Panc1 (cell line): ENCODE data around the gene C14orf132. TPM values are rescaled to one million over a fixed set of nuclear protein-coding genes. Genes with fewer than 3 reads are reported as not detected.

Source experiments
- ATAC-seq: fragments of 200-7000 bp; cut with Tn5 transposase; 2 replicates; pipeline ENCODE4 v1.9.1; 2020; ENCODE audit warnings: mild to moderate bottlenecking, moderate library complexity
- BruUV-seq: library from RNA; stranded (reverse); fragments of 400-500 nt; replicated peaks from 2 replicates; lab custom pipeline; 2021; lab: Mats Ljungman, UMichigan
- CTCF ChIA-PET: fragments of 300-600 bp; sonication (Branson Sonifier 250); formaldehyde crosslinking; loops from one replicate; lab custom pipeline; 2022; ENCODE audit warnings: antibody characterized with exemption; lab: Charles Lee
- POLR2A ChIA-PET: fragments of 300-600 bp; sonication (Branson Sonifier 250); formaldehyde crosslinking; loops from one replicate; lab custom pipeline; 2022; ENCODE audit warnings: antibody characterized with exemption; lab: Charles Lee
- DNase-seq: peaks from one replicate; pipeline ENCODE4 v3.0.0-alpha.2; 2010; ENCODE audit warnings: low read depth, low spot score
- H3K27ac ChIP-seq: 2 replicates; pipeline ENCODE4 v1.5.1; 2011; ENCODE audit warnings: mild to moderate bottlenecking, low read length, inconsistent platforms
- H3K27me3 ChIP-seq: fragments of 200-500 bp; sonication (Bioruptor generic); 2 replicates; pipeline ENCODE4 v1.6.0; 2014; ENCODE audit warnings: low read length, inconsistent platforms; ENCODE audit not compliant: control insufficient read depth, insufficient read depth
- H3K36me3 ChIP-seq: fragments of 200-500 bp; sonication (Bioruptor generic); 2 replicates; pipeline ENCODE4 v1.5.1; 2014; ENCODE audit warnings: inconsistent platforms, mild to moderate bottlenecking, low read length, moderate library complexity; ENCODE audit not compliant: control insufficient read depth, insufficient read depth
- H3K4me1 ChIP-seq: 2 replicates; pipeline ENCODE4 v1.5.1; 2011; ENCODE audit warnings: inconsistent platforms, mild to moderate bottlenecking, low read length, moderate library complexity; ENCODE audit not compliant: control insufficient read depth, insufficient read depth
- H3K4me3 ChIP-seq, 2 experiments: 2 replicates each; pipeline ENCODE4 v1.5.1; 2011 to 2012; ENCODE audit warnings: low read depth in 2 of 2, low read length in 2 of 2, mild to moderate bottlenecking in 2 of 2, inconsistent platforms in 1 of 2, moderate library complexity in 1 of 2
- H3K9me3 ChIP-seq: fragments of 200-500 bp; sonication (Bioruptor generic); 2 replicates; pipeline ENCODE4 v1.5.1; 2014; ENCODE audit warnings: low read depth, mild to moderate bottlenecking, inconsistent platforms, low read length, moderate library complexity; ENCODE audit not compliant: control insufficient read depth, insufficient read depth
- POLR2AphosphoS5 ChIP-seq: IDR thresholded peaks from 2 replicates; pipeline ENCODE4 v1.6.1; 2012; ENCODE audit warnings: mild to moderate bottlenecking, low read depth, low read length, moderate library complexity
- SIN3A ChIP-seq: IDR thresholded peaks from 2 replicates; pipeline ENCODE4 v1.6.1; 2012; ENCODE audit warnings: low read depth, mild to moderate bottlenecking, low read length, moderate library complexity, borderline replicate concordance; ENCODE audit not compliant: insufficient read depth
- TCF7L2 ChIP-seq: IDR thresholded peaks from 2 replicates; pipeline ENCODE4 v1.6.1; 2011; ENCODE audit warnings: mild to moderate bottlenecking, low read depth, low read length, inconsistent platforms
- in situ Hi-C: cut with HindIII; loops from 2 replicates; pipeline ENCODE4 v1.10.0; 2016; ENCODE audit warnings: low sequenced_read_pairs, low pct_unique_long_range_greater_than_20kb
- intact Hi-C: fragments of 100-400 bp; cut with micrococcal nuclease; formaldehyde crosslinking; loops from one replicate; pipeline ENCODE4 v1.10.0; 2022; ENCODE audit not compliant: unreplicated experiment
- total RNA-seq: library from RNA; stranded (reverse); gene quantifications from one replicate; pipeline ENCODE4 v1.2.1, GENCODE V29; 2021; ENCODE audit not compliant: unreplicated experiment
- TF ChIP-seq, protein P1 (sequence below): fragments of 450-650 bp; IDR thresholded peaks from 2 replicates; pipeline ENCODE4 v1.5.1; 2017; ENCODE audit warnings: mild to moderate bottlenecking
- TF ChIP-seq, protein P2 (sequence below), 2 experiments: IDR thresholded peaks; 2 replicates each; pipeline ENCODE4 v1.6.1; 2011 to 2012; ENCODE audit warnings: low read depth in 2 of 2, control low read depth in 1 of 2, low read length in 1 of 2, mild to moderate bottlenecking in 1 of 2, moderate library complexity in 1 of 2; ENCODE audit not compliant: insufficient read depth in 1 of 2

Gene C14orf132
- total RNA-seq, 1 experiment from 2014 or later = 23.0 TPM

DNA sequence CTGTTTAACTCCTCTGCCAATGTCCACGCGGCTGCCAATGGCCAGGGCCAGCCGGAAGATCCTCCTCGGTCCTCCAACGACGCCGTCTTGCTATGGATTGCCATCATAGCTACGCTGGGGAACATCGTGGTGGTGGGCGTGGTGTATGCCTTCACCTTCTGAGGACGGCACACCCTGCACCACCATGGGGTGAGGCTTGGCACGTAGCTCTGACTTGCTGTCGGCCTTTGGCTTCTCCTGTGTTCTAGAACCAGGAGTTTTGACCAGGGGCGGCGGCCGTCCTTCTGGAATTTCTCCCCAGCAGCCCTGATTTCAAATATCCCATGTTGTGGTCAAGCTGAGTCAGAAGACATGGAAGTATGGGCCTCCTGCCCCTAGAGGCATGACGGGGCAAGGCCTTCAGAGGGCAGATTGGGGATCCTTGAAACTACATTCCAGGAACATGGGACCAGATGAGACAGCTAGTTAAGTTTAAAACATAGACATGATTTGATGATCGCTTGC lies 47.5 kb downstream of the C14orf132 start:
- DNase-seq (no peak), ATAC-seq (no peak)
- Histone ChIP-seq H3K27me3 (no peaks in the 10 kb centered on the region), H3K27ac (no peak overlapping the region), H3K9me3 (no peaks in the 10 kb centered on the region), H3K4me3 (no peak overlapping the region), H3K36me3 (no peaks in the 10 kb centered on the region), H3K4me1 (peaks cover 3% of the 10 kb centered on the region; the same call in 1 of the 2 replicates)
- in situ Hi-C loops (no loop called here), intact Hi-C loops (no loop called here)
- ChIA-PET POLR2A (no interaction called here), CTCF (no interaction called here)
- BruUV-seq = no TSS peak
- TF ChIP-seq, protein P1, sequence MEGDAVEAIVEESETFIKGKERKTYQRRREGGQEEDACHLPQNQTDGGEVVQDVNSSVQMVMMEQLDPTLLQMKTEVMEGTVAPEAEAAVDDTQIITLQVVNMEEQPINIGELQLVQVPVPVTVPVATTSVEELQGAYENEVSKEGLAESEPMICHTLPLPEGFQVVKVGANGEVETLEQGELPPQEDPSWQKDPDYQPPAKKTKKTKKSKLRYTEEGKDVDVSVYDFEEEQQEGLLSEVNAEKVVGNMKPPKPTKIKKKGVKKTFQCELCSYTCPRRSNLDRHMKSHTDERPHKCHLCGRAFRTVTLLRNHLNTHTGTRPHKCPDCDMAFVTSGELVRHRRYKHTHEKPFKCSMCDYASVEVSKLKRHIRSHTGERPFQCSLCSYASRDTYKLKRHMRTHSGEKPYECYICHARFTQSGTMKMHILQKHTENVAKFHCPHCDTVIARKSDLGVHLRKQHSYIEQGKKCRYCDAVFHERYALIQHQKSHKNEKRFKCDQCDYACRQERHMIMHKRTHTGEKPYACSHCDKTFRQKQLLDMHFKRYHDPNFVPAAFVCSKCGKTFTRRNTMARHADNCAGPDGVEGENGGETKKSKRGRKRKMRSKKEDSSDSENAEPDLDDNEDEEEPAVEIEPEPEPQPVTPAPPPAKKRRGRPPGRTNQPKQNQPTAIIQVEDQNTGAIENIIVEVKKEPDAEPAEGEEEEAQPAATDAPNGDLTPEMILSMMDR = no peak
- no peak for TF ChIP-seq TCF7L2
- TF ChIP-seq, protein P2, sequence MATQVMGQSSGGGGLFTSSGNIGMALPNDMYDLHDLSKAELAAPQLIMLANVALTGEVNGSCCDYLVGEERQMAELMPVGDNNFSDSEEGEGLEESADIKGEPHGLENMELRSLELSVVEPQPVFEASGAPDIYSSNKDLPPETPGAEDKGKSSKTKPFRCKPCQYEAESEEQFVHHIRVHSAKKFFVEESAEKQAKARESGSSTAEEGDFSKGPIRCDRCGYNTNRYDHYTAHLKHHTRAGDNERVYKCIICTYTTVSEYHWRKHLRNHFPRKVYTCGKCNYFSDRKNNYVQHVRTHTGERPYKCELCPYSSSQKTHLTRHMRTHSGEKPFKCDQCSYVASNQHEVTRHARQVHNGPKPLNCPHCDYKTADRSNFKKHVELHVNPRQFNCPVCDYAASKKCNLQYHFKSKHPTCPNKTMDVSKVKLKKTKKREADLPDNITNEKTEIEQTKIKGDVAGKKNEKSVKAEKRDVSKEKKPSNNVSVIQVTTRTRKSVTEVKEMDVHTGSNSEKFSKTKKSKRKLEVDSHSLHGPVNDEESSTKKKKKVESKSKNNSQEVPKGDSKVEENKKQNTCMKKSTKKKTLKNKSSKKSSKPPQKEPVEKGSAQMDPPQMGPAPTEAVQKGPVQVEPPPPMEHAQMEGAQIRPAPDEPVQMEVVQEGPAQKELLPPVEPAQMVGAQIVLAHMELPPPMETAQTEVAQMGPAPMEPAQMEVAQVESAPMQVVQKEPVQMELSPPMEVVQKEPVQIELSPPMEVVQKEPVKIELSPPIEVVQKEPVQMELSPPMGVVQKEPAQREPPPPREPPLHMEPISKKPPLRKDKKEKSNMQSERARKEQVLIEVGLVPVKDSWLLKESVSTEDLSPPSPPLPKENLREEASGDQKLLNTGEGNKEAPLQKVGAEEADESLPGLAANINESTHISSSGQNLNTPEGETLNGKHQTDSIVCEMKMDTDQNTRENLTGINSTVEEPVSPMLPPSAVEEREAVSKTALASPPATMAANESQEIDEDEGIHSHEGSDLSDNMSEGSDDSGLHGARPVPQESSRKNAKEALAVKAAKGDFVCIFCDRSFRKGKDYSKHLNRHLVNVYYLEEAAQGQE (IDR thresholded peaks at IDR 0.05; ENCODE audit: insufficient read depth in 1 of 2, low read depth in 2 of 2, low read length in 1 of 2) = no peak
- no peak for TF ChIP-seq POLR2AphosphoS5
- TF ChIP-seq SIN3A = no peak

DNA sequence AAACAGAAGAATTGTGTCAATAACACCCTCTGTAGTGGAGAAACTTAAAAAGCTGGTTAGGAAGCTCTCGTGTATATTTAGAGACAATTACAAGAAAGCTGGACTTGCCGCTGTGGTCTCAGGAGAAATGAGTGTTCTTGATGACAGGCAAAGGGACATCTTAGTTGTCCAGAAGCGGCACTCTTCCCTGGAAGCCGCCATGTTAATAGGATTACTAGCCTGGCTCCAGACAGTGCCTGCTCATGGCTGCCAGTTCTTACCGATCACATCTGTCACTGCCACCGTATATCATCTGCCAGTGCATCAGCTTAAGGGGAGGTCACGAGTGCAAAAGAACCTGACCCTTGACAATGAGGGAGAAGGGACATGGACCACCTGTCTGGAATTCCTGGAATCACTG lies 48.9 kb downstream of the C14orf132 start:
- intact Hi-C loops (no loop called here), in situ Hi-C loops (no loop called here)
- Histone ChIP-seq H3K9me3 (no peaks in the 10 kb centered on the region), H3K27ac (no peak overlapping the region), H3K4me3 (no peak overlapping the region), H3K27me3 (no peaks in the 10 kb centered on the region), H3K4me1 (peaks cover 3% of the 10 kb centered on the region; the same call in 1 of the 2 replicates), H3K36me3 (no peaks in the 10 kb centered on the region)
- ATAC-seq = no peak
- DNase-seq = no peak
- CTCF ChIA-PET = no interaction called here
- BruUV-seq = no TSS peak
- POLR2A ChIA-PET = no interaction called here
- TF ChIP-seq, protein P2 (IDR thresholded peaks at IDR 0.05; ENCODE audit: insufficient read depth in 1 of 2, low read depth in 2 of 2, low read length in 1 of 2) = no peak
- TF ChIP-seq, protein P1 = no peak
- TF ChIP-seq SIN3A = no peak
- no peak for TF ChIP-seq POLR2AphosphoS5
- no peak for TF ChIP-seq TCF7L2
